ENCODE results near the gene FOXK2.

The FOXK2 gene

DNA sequence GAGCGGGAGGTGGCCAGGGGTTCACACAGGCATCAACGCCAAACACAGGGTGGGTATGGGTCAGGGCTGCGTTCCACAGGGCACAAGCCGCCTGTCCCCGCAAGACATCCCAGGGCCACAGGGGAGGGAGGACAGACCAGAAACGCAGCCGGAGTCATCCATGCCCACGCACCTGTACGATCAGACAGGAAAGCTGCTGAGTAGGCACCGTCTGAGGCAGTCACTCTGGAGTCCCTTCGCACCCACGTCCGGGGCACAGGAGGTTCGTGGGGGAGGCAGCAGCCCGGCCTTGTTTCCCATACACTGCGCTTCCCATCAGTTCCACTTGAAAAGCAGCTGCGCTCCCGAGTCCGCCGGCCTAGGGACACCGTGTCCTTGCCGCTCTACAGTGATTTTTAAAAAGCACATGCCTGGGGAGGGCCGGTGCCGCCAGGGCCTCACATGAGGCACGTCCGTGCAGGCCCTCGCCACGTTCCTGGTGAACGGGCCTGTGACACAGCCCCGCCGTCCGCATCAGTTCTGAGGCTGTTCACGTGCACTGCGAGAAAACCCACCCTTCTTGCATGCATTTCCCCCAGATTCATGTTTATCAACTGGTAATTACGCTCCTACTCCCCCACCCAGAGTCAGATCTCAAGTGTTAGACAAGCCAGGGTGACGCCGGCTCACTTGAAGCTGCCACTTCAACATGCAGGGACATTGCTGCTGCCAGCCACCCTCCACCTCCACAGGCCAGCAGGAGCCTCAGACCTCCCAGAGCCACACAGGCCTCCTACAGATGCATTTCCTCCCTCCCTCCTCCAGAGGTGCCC lies 94.0 kb downstream of the FOXK2 start:
- DNase-seq: no peak

DNA sequence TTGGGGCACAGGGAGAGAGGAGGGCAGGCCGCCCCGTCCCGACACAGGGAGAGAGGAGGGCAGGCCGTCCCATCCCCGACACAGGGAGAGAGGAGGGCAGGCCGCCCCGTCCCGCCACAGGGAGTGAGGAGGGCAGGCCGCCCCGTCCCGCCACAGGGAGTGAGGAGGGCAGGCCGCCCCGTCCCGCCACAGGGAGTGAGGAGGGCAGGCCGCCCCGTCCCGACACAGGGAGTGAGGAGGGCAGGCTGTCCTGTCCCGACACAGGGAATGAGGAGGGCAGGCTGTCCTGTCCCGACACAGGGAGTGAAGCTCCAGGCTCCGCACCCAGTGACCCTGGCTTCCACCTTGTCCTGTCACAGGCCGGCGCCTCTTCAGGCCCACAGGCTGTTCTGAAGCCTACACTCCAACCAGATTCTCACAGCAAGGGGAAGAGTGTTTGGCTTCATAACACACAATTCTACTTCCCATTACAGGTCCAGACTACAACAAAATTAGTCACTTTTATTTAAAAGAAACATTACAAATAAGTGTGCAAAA lies 94.6 kb downstream of the FOXK2 start:
- DNase-seq: no peak

DNA sequence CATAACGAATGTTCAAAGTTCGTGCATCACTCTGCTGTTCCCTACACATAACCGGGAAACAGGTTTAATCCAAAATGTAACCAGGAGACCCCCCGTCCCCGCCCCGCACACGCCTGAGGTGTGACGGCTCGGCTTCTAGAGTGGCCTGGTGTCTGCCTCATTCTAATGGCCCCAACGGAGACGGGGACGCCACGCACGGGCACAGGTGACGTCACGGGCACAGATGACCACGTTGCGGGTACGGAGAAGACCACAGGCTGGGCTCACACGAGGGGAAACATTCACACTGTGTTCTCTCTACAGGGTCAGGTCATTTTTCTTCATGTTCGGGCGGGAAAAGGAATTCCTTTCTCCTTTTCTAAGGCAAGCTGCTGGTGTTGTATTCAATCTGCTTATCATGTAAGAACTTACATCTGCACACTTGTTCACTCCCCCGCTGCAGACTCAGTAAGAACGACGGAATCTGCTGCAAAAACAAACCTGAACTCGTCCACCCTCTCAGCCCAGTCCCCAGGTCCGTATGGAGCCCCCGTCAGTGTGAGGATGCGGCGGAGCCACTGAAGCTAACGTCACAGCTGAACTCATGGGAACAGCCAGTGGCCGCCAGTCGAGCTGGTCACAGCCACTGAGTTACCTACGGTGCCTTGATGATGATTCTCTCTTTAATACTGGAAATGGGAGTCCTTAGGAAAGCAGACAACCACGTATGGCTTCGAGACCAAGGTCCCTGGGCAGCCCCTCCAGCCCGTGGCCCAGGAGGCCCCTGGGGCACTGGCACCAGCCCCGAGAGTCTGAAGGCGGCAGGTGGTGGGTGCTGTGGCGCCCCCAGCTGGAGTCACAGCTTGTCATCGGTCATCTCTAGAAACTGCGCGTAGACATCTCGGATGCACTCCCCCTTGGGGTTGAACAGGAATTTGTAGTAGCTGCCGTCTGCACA lies 95.8 kb downstream of the FOXK2 start:
- no peak for DNase-seq

DNA sequence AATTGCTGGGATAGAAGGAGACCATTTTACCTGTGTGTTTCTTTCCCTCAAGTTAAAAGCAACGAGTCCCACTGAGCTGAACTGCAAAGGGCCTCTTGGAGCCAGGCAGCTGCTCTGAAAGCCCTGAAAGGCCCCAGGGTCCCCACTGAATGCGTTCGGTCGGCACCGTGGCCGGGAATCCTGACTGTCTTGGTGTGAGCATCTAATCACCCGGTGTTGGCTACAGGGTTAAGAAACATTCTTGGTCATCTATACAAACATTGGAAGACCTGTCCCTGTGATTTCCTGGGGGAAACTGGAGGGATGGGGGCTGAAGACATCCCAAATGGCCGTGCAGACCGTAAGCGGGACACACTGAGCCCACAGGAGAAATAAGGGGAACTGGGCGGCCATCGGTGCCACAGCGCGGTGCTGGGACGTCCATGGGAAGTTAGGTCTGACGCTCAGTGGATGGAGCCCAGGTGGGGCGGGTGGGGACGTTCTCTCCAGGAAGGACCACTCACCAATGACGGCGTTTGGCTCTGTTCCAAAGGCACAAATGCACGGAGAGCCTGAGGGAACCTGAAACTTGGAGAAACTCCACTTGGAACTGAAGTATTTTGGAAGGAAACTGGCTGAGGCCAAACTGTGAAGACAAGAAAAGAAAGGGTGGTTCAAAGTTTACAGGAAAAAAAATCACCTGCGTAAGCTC lies 96.6 kb downstream of the FOXK2 start:
- DNase-seq: no peak

DNA sequence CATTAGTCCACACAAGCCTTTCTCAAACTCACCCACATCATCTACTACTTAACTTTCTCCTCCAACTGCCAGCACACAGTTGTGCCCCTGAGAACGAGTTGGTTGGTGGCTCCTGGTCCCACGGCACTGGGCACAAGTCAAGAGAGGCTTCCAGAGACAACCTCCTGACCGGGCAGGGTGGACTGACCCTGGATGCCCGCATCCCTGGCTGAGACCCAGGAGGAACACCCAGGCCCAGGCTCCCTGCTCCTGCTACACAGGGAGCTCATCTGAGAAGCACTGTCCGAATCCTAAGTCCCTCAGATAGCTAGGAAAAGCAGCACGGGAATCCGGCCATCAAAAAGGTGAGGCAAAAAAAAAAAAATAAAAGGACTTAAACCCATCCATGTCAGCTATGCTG lies 99.7 kb downstream of the FOXK2 start:
- DNase-seq: no peak

DNA sequence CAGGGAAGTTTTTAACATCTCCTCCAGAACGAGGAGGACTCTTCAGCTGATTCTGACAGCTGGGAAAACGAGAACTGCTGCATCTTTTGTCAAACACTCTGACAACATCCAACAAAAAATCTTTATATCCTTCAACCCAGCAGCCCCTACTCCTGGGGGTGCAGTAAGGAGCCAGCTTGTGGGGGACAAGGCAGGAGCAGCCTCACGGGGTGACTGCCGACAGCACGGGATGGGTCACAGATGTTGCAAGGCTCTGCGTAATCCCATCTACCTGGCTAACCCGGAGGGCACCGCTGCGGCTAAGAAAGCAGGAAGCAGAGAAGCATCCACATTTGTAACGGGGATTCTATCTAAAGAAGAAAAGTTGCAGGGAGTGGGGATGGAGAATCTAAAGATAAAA lies 100.1 kb downstream of the FOXK2 start:
- no peak for DNase-seq

DNA sequence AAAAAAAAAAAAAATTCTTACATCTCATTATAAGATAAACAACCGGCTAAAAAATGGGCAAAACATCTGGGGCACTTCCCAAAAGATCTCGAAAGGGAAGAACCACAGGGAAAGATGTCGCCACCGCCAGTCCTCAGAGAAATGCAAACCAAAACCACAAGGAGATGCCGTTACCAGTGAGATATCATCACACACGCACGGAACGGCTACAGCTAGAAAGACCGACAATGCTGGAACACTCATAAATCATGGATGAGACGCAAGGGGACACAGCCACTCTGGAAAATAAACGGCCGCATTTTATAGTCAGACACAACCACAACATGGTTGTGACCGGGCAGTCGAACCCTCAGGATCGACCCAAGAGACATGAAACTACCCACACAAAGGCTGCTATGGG lies 104.2 kb downstream of the FOXK2 start:
- DNase-seq: no peak

DNA sequence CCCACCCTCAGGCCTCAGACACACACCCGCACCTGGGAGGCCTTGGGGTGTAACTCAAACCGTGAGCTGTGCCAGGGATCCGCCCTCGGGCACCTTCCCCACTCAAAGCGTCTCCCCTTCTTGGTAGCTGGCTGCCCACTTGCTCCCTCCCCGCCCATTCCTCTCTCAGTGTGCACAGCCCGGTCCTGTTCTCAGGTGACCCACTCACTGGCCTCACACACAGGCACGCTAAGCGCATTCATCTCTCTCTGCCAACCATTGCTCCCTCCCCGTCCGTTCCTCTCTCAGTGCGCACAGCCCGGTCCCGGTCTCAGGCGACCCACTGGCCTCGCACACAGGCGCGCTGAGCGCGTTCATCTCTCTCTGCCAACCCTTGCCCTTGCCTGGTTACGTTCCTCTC lies 107.9 kb downstream of the FOXK2 start:
- no peak for DNase-seq

DNA sequence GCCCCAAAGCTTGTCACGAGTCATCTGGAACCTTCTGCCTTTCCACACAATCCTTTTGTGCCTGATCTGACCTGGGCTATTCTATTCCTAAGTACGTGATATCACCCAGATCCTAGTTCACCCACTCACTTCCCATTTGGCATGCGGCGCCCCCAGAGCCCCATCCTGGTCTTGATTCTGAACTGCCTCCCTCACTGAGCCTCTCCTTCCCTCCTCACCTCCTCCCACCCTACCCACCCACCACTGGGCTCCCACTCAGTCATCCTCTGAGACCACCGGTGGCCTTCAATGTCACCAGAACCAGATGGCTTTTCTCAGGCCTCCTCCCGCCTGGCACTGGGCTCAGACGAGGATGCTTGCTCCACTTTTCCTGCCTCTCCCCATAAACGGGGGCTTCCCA lies 110.2 kb downstream of the FOXK2 start:
- no peak for DNase-seq

DNA sequence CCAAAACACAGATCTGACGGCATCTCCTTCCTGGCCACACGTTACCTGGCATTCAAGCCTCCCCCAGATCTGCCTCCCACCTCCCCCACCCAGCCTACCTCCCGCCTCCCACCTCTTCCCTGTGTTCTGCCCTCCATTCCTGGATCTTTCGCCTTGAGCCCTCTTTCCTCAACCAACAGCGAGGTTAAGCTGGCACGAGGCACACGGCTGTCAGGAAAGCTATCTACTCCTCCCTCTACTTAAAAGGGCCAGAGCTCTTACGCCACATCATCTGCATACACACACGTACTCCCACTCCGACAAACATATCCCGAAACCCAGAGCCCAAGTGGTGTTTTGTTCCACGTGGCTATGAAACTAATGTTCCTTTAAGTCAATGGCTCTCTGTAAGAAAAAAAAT lies 110.7 kb downstream of the FOXK2 start:
- no peak for DNase-seq

DNA sequence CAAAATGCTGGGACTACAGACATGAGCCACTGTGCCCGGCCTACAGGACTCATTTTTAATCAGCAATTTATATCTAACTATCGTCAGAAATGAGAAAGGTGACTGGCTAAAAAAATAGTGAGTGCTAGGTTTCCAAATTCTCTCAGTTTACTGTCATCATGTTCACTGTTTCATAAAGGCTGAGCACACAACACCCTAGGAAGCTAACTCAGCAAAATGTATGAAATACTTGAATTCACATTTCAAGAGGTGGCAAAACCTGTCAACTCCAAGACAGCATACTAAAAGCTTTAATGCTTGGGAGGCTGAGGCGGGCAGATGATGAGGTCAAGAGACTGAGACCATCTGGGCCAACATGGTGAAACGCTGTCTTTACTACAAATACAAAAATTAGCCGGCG lies 112.0 kb downstream of the FOXK2 start:
- DNase-seq: no peak

DNA sequence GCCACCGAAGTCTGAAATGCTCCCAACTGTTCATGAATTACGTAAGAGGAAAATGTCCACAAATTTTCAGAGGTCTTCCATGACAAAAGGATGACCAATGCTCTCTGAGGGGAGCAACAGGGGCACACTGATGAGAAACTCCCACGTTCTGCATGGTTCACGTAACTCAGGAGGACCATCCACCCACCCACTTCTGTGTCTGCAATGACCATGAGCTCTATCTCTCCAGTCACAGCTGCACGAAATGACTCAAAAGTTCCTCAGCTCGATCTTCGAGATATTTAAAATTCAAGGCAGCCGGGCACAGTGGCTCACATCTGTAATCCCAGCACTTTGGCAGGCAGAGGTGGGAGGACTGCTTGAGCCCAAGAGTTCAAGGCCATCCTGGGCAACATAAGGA lies 112.9 kb downstream of the FOXK2 start:
- DNase-seq: no peak

DNA sequence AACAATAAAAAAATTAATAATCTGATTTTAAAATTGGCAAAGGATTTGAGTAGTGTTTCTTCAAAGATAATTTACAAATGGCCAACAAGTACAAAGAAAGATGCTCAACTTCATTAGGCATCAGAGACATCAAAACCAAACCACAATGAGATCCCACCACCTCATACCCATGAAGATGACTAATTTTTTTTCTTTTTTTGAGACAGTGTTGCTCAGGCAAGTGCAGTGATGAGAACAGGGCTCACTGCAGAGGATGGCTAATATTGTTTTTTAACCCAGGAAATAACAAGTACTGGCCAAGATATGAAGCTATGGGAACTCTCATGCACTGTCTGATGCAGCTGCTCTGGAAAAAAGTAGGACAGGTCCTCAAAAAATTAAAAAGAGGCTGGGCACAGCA lies 113.8 kb downstream of the FOXK2 start:
- no peak for DNase-seq

DNA sequence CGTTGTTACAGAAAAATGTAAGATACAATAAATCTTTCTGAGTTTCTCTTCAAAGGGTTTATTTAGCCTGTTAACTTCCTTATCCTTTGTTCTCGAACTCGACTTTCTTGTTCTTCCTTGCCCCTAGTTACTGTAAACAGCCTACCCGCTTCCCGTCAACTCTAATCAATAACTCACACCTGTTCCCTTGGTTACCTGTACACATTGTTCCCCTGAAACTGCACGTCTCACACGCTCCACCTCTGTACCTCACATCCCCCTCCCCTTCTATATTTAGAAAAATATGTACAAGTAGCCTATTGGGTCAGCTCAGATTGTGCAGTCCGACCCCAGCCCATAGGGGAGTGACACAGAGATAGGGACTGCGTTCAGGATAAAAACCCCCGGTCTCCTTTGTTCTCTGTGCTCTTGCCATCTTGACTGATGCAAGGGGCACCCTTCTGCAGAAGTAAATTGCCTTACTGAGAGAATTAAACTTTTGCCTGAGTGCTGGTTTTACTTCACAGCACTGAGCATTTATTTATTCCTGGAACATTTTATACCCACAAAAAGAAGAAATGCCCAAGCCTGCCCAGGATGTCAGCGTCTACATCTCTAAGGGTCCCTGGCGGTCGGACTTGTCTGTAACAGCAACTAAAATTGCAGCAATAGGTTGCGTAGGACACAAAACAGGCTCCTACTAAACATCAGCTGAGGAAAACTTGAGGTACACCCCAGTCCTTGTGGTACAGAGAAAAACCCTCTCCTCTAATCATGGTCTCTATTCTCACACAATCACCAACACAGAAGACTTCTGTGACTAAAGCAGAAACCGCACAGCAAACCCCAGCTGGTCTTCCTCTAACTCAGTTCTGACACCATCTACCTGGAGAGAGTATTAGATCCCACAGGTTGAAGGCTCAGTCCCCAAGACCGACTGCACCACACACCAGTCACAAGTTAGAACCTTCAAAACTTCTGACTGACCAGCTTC lies 117.4 kb downstream of the FOXK2 start:
- no peak for DNase-seq

DNA sequence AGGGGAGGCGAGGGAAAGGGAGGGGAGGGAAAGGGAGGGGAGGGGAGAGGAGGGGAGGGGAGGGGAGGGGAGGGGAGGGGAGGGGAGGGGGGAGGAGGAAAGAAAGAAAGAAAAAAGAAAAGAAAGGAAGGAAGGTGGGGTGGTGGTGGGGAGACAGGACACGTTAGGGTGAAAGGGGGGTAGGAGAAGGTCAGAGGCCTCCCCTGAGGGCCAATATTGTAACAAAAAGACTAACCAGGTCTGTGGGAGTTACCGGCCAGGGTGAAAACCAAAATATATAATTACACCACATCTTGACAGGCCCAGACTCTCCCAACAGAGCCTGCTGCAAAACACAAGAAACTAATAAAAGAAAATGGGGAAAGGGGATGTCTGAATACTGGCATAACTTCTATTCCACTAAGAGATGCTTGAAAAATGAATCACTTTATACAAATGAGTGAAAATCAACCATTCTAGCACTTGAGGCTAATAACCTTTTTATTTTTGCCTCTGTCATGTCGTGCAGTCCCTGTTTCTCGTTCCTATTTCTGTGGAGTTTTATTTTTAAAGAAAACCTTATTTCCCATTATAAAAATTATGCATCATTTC lies 118.7 kb downstream of the FOXK2 start:
- no peak for DNase-seq

DNA sequence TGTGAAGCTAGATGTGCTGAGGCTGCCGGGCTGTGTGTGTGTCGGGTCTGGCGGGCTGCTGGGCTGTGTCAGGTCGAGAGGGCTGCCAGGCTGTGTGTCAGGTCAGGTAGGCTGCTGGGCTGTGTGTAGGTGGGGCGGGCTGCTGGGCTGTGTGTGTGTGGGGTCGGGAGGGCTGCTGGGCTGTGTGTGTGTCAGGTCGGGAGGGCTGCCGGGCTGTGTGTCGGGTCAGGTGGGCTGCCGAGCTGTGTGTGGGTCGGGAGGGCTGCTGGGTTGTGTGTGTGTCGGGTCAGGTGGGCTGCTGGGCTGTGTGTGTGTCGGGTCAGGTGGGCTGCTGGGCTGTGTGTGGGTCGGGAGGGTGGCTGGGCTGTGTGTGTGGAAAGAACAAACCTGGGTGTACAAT lies 120.1 kb downstream of the FOXK2 start:
- no peak for DNase-seq

DNA sequence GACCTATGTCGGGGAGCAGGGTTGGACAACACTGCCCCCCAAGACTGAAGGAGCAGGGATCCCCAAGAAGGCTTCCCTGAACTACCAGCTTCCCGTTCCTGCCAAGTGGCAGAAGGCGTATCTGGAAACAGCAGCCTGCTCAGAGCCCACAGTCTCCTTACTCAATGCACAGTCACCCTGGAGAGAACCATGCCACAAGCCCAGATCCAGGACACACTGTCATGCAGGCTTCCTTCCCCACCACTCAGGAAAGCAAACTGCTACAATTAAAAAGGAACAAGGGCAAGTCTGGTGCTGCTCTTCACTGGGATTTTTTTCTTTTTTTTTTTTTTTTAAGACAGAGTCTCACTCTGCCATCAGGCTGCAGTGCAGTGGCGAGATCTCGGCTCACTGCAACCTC lies 120.5 kb downstream of the FOXK2 start:
- DNase-seq: no peak

DNA sequence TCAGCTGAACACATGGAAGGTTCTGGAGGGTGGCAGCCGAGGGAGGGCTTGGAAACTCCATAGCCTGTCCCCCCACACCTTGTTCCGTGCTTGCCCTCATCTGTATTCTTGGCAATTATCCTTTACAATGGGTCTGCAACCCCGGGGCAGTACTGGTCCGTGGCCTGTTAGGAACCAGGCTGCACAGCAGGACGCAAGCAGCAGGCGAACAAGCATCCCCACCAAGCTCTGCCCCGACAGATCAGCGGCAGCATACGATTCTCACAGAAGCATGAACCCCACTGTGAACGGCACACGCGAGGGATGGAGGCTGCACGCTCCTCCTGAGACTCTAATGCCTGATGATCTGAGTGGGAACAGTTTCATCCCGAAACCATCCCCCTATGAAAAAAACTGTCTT lies 122.5 kb downstream of the FOXK2 start:
- no peak for DNase-seq

DNA sequence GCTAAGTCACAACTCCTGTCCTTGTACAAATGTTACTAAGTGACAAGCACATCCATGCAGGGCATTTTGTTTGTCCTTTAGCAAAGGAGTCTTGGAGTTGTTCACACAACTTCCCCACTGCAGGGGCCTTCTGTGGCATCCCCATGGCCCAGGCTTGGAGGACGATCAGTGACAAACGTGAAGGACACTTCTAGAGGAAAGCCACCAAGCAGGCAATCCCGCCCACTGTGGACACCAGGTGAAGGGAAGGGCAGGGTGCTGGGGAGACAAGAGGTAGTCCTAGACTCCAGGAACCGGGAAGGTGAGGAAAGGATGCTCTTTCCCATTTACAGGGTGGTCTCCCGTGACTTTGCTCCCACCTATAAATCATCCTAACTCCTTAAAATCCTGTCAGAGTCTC lies 124.6 kb downstream of the FOXK2 start:
- no peak for DNase-seq

DNA sequence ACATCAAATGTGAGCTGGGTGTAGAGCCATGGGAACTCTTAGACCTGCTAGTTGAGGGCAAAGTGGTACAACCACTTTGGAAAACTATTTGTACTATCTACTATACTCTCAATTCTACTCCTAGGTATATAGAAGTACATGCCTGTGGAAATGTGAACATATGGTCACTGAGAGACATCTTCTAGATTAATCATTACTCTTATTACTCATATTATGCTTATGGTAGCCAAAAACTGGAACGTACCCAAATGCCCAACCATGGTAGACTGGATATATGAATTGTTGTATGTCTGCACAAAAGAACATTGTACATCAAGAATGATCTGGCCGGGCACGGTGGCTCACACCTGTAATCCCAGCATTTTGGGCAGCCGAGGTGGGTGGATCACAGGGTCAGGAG lies 126.0 kb downstream of the FOXK2 start:
- DNase-seq: no peak

DNA sequence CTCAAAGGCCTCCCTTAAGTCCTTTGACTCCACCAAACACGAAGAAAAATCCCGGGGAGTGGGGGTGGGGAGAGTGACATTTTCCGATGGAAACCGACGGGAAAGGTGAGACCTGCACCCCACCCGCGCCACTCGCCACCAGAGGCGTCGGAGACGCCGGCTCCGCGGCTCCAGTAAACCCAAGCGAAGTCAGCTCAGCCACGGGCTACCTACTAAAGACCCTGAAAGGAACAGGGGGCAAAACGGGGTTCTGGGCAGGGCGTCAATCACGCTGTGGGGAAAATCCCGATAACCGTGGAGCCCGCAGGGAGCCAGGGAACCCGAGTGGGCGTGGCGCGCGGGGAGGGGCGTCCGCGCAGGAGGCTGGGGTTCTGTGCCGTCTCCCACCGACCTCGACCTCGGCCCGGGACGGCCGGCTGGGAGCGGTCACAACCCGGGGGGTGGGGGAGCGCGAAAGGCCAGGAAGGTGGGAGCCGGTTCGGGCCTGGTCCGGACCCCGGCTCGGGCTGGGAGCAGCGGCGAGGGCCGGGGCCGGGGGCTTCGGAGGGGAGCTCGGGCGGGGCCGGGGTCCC lies 128.1 kb downstream of the FOXK2 start:
- DNase-seq: no peak
